GM21786 (cell line): ENCODE measurements around the gene GPR142.
"Not testable (repeated sequence)": the region's sequence is repeated elsewhere in the genome, so short reads cannot be mapped to it uniquely, and the experiment has no call there.

ENCODE experiments used
- ATAC-seq: cut with Tn5 transposase; IDR thresholded peaks from one replicate; pipeline ENCODE4 v1.9.1; 2021; ENCODE audit not compliant: unreplicated experiment

GPR142 gene

DNA sequence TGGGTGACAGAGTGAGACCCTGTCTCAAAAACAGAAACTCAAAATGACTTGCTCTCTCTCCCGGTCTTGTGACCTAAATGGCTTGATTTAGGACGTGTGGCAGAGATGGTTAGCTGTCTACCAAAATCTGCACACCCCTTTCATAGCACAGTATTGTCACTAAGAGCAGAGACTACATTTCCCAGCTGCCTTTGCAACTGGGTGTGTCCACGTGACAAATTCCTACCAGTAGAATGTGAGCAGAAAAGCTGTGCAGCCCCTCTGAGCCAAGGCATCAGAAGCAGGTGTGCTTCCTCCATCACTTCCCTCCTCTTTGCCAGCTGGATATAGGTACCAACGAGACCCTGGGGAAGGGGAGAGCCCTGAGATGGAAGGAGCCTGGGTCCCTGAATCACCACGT is 25.5 kb downstream of the GPR142 start:
- ATAC-seq: no peak

GRCh38 chr17:74393346-74393942 is 26.1 kb downstream of the GPR142 start:
- ATAC-seq: no peak

DNA sequence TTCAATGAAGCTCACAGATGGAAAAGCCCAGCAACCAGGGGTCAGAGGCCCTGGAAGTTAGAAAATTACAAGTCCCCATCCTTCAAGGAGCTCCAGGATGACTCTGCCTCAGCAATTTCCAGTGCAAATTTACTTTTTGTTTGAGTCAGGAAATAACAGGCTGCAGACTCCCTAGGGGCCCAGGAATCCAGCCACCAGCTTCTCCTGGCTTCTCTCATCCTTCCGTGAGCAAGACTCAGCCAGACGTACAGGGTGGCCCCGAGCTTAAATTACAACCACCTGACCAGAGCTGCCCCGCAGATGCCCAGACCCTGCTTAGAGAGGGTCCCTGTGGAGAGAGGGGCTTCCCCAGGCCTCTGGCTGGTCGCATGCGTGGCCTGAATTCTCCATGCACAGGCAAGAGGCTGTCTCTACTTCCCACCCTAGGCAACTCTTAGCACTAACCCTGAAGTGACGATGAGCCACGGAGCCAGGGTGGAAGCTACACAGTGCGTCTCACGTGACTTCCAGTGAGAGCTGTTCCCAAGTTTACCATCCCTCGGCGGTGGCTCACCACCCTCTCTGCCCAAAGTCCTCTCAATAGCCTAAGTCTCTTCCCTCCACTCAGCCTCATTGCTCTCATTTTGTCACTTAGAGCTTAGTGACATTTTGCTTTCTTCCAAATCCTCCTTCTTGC is 27.1 kb downstream of the GPR142 start:
- no peak for ATAC-seq

DNA sequence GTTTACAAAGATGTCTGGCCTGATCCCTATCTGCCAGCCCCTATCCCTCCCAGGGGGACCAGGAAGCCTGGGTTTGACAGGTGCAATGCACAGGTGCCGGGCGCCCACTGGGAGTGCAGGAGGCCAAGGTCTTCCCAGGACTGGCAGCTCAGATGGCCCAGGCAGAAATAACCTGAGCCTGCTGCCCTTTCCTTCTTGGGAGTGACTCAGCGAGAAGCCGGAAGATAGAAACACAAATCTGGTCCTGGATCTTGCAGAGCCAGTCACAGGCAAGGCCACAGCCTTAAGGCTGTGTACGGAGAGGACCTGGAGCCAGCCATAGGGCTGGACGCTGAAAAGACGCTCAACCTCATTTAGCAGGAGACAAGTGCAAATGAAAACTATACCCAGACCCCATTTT is 27.7 kb downstream of the GPR142 start:
- ATAC-seq: no peak

DNA sequence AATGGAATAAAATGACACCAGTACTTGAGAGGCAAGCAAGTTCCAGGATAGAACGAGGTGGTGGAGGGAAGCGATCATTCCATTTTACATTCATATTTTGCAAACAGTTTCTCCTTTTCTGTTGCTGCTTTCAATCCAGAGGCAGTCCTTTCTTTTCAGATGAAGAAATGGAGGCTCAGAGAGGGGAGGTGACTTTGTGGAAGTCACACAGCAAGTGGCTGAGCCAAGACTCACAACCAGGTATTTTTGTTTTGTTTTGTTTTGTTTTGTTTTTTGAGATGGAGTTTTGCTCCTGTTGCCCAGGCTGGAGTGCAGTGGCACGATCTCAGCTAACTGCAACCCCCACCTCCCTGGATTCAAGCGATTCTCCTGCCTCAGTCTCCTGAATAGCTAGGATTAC is 29.3 kb downstream of the GPR142 start:
- ATAC-seq: no peak

DNA sequence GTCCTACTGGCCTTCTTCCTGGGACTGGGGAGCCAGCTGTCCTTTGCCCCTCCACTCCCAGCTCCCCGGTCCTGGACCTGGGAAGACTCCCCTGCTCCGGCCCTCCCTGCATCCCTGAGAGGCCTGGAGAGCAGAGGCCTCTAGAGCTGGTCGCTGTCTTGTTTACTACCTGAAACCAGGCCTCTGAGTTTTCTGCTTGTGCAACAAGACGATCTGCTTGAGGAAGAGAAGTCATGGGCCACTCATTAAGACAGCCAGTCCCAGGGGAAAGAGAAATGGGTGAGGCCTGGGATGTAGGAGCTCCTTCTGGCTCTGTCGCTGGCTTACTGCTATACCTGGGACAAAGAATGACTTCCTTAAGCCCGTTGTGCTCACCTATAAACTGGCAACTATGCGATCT is 34.7 kb downstream of the GPR142 start:
- ATAC-seq: no peak

- no peak for ATAC-seq
These were observed 36.3 kb downstream of the GPR142 start for GRCh38 chr17:74403512-74404137.

GRCh38 chr17:74404218-74404617 is 36.9 kb downstream of the GPR142 start:
- ATAC-seq: no peak

DNA sequence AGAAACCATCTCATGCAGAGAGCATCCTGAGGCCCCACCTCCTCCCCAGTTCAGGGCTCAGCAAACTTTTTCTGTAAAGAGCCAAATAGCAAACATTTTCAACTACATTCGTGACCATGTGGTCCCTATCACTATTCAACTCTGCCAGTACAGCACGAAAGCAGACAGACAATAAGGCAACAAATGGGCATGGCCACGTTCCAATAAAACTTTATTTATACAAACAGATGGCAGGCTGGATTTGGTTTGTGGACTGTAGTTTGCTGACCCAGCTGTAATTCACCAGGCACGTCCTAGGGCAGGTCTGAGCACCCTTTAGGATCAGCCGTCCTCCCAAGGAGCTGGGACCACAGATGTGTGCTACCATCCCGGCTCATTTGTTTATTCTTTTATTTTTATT is 37.5 kb downstream of the GPR142 start:
- no peak for ATAC-seq

DNA sequence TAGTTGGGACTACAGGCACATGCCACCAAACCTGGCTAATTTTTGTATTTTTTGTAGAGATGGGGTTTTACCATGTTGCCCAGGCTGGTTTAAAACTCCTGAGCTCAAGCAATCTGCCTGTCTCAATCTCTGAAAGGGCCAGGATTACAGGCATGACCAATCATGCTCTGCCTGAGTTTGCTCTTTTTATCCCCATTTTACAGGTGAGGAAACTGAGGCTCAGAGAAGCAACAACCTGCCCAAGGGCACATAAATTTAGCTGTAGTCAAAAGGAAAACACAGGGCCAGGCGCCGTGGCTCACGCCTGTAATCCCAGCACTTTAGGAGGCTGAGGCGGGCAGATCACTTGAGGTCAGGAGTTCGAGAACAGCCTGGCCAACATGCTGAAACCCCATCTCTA is 38.0 kb downstream of the GPR142 start:
- not testable (repeated sequence) for ATAC-seq

DNA sequence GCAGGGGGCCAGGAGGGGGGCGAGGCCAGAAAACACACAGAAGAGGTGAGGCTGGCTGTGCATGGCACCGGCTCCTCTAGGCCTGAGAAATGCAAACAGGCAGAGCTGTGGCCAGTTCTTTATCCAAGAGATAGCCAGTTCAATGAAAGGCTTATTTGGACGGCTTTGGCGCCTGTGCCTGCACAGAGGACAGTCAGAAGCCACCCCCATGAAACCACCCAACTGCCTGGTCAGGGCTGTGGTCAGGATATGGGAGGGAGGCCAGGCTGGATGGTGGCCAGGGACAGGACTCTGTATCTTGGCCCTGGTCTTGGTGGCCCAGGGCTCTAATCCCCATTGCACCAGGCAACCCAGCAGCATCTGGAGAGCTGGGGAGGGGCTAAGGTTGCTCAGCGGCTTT is 40.1 kb downstream of the GPR142 start:
- no peak for ATAC-seq

DNA sequence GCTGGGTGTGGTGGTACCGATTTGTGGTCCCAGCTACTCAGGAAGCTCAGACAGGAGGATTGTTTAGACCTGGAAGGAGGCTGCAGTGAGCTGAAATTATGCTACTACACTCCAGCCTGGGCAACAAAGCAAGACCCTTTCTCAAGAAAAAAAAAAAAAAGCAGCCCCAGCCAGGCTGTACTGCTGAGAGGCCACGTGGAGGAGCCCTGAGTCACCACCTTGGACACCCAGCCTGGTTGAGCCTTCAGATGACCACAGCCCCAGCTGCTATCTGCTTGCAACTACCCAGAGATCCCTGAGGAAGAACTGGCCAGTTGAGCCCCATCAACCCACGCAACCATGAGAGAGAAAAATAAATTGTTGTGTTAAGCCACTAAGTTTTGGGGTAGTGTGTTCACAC is 41.0 kb downstream of the GPR142 start:
- ATAC-seq: no peak

DNA sequence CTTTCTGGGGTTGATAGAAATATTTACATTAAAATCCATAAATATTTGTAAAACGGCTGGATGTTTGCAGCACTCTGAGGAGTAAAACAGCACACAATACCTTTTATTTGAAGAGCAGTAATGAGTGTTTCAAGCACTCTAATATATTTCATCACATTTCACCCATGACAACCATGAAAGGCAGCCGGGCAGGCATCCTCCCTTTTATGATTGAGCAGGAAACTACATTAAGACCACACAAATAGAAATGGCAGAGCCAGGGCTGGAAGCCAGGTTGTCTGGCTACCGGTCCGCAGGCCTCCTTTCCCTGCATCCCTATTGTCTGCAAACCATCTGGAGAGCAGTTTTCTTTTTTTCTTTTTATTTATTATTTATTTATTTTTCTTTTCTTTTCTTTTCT is 41.5 kb downstream of the GPR142 start:
- no peak for ATAC-seq

GRCh38 chr17:74410001-74410443 is 42.7 kb downstream of the GPR142 start:
- ATAC-seq: no peak

- ATAC-seq: no peak
These were observed 45.3 kb downstream of the GPR142 start for GRCh38 chr17:74412581-74412980.

DNA sequence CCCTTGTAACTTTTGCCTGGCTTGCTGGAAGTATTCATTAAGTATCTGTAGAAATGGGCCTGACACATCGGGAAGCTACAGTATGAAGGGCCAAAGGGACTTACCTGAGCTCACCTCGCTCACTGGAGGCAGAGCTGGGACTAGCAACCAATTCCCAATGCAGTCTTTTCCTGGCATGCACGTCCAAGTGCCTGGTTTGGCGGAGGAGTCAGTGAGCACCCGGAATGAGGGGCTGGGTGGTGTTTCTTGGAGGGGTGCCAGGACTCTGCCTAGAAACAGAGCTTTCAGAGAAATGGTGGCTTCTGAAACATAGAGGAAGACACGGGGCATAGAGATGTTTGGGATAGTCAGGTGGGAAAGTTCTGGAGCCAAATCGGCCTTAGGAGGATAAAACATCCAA is 46.2 kb downstream of the GPR142 start:
- no peak for ATAC-seq

DNA sequence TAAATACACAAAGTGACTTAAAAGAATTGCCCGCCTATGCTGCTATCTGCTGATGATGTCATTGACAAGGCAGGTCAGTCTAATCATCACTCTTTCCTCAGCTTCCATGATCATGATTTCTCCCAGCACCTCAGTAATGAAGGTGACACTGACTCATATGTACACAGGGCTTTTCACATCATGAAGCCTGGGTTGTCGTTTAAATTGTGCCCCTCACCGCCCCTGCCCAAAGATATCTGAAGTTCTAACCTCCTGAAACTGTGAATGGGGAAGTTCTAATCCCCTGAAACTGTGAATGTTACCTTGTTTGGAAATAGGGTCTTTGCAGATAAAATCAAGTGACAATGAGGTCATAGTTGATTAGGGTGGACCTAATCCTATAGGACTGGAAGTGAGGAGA is 47.2 kb downstream of the GPR142 start:
- ATAC-seq: no peak

DNA sequence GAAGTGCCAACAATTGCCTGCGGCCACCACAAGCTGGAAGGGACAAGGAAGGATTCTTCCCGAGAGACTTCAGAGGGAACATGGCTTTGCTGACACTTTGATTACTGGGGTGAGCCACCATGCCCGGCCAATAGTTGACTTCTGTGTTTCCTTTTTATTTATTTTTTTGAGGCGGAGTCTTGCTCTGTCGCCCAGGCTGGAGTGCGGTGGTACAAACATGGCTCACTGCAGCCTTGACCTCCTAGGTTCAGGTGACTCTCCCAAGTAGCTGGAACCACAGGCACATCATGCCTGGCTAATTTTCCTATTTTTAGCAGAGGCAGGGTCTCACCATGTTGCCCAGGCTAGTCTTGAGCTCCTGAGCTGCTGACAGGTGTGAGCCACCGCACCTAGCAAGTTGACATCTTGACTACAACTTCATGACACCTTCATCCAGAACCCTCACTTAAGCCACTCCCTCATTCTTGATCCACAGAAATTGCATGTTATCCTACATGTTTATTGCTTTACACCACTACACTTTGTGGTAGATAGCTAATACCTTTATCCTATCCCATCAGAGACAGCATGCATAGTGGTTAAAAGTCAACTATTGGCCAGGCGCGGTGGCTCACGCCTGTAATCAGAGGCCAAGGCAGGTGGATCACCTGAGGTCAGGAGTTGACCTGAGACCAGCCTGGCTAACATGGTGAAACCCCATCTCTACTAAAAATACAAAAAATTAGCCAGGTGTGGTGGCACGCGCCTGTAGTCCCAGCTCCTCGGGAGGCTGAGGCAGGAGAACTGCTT is 48.5 kb downstream of the GPR142 start:
- no peak for ATAC-seq

DNA sequence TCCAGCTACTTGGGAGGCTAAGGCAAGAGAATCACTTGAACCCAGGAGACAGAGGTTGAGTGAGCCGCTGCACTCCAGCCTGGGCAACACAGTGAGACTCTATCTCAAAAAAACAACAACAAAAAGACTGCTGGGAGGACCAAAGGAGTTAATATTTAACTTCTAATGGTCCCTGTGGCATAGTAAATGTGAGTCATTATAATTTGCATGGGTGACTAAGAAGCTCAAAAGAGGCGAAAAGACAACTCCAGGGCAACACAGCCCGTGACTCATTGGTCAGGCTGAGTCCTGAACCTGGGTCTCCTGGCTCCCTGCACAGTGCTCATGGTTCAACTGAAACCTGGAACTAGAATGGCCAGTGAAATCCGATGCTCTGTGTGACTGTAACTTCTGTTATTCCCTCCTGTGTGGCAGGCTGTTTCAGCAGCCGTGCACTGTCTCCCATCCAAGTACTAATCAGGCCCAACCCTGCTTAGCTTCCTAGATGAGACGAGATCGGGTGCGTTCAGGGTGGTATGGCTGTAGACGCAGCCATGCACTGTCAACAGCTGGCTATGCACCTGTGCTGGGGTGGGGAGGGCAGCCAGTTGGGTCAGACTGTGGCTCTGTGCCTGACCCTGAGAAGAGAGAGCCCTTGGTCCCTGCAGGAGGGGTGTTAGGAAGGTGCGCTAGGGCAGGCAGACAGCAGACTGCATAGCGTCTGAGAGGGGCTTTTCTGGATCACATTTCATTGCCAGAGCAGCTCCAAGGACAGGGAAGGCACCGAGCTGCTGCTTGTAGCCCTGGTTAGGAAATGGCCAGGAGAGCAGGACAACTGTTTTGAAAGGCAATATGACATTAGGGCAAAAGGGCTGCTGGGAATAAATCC is 50.1 kb downstream of the GPR142 start:
- ATAC-seq: no peak

DNA sequence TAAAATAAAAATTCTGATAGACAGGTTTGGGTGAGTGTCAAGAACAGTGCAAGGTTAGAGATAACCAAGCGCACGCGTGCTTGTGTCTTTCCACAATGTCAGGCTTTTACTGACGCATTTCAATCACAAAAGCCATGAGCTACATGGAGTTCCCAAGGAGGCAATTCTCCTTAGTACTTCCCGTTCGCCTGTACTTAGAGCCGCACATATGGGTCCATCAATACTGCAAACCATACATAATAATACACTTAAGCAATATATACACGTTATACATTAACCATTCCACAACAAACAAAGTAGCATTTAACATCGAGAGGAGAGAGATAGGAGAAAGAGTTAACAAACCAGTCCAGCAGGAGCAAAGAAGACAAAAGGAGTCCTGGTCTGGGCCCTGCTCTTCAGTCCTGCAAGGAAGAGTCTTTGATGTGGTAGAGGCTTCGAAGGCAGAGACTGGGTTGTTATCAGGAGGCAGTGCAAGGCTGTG is 52.7 kb downstream of the GPR142 start:
- no peak for ATAC-seq
